Lower leg skin (tissue), 3 donors: Measurements from ENCODE around the gene LMO2.

Source experiments
- POLR2A ChIP-seq, 2 donors: fragments of 450-650 bp; IDR thresholded peaks; one replicate each; pipeline ENCODE4 v1.6.1; 2016 to 2017; ENCODE audit warnings: antibody characterized with exemption in 2 of 2, mild to moderate bottlenecking in 1 of 2, moderate library complexity in 1 of 2
- TF ChIP-seq, protein P1 (sequence below), 3 donors: fragments of 450-650 bp; IDR thresholded peaks; one replicate each; pipeline ENCODE4 v1.5.1; 2016; ENCODE audit warnings: antibody characterized with exemption in 3 of 3, mild to moderate bottlenecking in 3 of 3, moderate library complexity in 2 of 3

- TF ChIP-seq, protein P1, sequence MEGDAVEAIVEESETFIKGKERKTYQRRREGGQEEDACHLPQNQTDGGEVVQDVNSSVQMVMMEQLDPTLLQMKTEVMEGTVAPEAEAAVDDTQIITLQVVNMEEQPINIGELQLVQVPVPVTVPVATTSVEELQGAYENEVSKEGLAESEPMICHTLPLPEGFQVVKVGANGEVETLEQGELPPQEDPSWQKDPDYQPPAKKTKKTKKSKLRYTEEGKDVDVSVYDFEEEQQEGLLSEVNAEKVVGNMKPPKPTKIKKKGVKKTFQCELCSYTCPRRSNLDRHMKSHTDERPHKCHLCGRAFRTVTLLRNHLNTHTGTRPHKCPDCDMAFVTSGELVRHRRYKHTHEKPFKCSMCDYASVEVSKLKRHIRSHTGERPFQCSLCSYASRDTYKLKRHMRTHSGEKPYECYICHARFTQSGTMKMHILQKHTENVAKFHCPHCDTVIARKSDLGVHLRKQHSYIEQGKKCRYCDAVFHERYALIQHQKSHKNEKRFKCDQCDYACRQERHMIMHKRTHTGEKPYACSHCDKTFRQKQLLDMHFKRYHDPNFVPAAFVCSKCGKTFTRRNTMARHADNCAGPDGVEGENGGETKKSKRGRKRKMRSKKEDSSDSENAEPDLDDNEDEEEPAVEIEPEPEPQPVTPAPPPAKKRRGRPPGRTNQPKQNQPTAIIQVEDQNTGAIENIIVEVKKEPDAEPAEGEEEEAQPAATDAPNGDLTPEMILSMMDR (IDR thresholded peaks at IDR 0.05) = no peak
- TF ChIP-seq POLR2A (IDR thresholded peaks at IDR 0.05) = no peak
Observed at GRCh38 chr11:33881651-33882503, 10.0 kb downstream of the LMO2 start.
